K562 (cell line): ENCODE data around the gene CORT. TPM values are rescaled to one million over a fixed set of nuclear protein-coding genes. Genes with fewer than 3 reads are reported as not detected.

Experiments used
- CREB3 ChIP-seq: fragments of 450-650 bp; conservative IDR thresholded peaks from 2 replicates; pipeline ENCODE4 v1.6.1; 2016; ENCODE audit warnings: missing genetic modification characterization, low read depth, mild to moderate bottlenecking, missing compliant biosample characterization, moderate library complexity
- CXXC5 ChIP-seq: fragments of 250-450 bp; sonication (Bioruptor Pico); IDR thresholded peaks from 2 replicates; pipeline ENCODE4 v1.8.0; 2022; ENCODE audit warnings: inconsistent platforms, mild to moderate bottlenecking, moderate library complexity
- DDX20 ChIP-seq: fragments of 450-650 bp; IDR thresholded peaks from 2 replicates; pipeline ENCODE4 v1.6.1; 2016; ENCODE audit warnings: missing genetic modification characterization, low read depth, mild to moderate bottlenecking, missing compliant biosample characterization, moderate library complexity
- EP300 ChIP-seq: IDR thresholded peaks from 2 replicates; pipeline ENCODE4 v1.6.1; 2012; ENCODE audit warnings: low read length, improper control_type of control experiment
- ESRRA ChIP-seq: fragments of 450-650 bp; IDR thresholded peaks from 2 replicates; pipeline ENCODE4 v1.6.1; 2014; ENCODE audit warnings: low read depth, mild to moderate bottlenecking, moderate library complexity, borderline replicate concordance
- HINFP ChIP-seq: fragments of 450-650 bp; conservative IDR thresholded peaks from 2 replicates; pipeline ENCODE4 v1.6.1; 2016; ENCODE audit warnings: missing genetic modification characterization, low read depth, mild to moderate bottlenecking, control low read depth, missing compliant biosample characterization
- HMBOX1 ChIP-seq: sonication (generic); IDR thresholded peaks from 2 replicates; pipeline ENCODE4 v1.6.1; 2016
- HNRNPL ChIP-seq: fragments of 200-400 bp; formaldehyde crosslinking; IDR thresholded peaks from 2 replicates; pipeline ENCODE4 v1.6.1; 2017; ENCODE audit warnings: low read depth, mild to moderate bottlenecking, low read length
- MNT ChIP-seq, 2 experiments: fragments of 450-650 bp; conservative IDR thresholded peaks; 2 replicates each; pipeline ENCODE4 v1.6.1; 2017; ENCODE audit warnings: mild to moderate bottlenecking in 2 of 2, moderate library complexity in 2 of 2
- RBFOX2 ChIP-seq: fragments of 200-400 bp; formaldehyde crosslinking; IDR thresholded peaks from 2 replicates; pipeline ENCODE4 v1.6.1; 2017; ENCODE audit warnings: low read depth, mild to moderate bottlenecking, low read length, moderate library complexity
- RNF2 ChIP-seq: sonication (generic); IDR thresholded peaks from 2 replicates; pipeline ENCODE4 v1.6.1; 2016
- ZEB2 ChIP-seq: fragments of 450-650 bp; IDR thresholded peaks from 2 replicates; pipeline ENCODE4 v1.6.1; 2016
- ZNF146 ChIP-seq: IDR thresholded peaks from one replicate; pipeline ENCODE4 v1.6.1; 2018; ENCODE audit warnings: missing compliant biosample characterization; ENCODE audit not compliant: unreplicated experiment
- ZNF212 ChIP-seq: fragments of 450-650 bp; formaldehyde crosslinking; IDR thresholded peaks from 2 replicates; pipeline ENCODE4 v1.4.0; 2020; ENCODE audit warnings: mild to moderate bottlenecking
- ZNF280A ChIP-seq: fragments of 450-650 bp; IDR thresholded peaks from 2 replicates; pipeline ENCODE4 v1.6.1; 2018; ENCODE audit warnings: mild to moderate bottlenecking, low read depth; ENCODE audit not compliant: partially characterized antibody
- ZNF740 ChIP-seq, 3 experiments: fragments of 200-800 bp in 1 of 3; sonication (Bioruptor generic) in 1 of 3; sonication (generic) in 1 of 3; formaldehyde crosslinking in 1 of 3; IDR thresholded peaks; 2 replicates each; pipeline versions ENCODE4 v1.6.1 to v1.8.0; 2016 to 2022; ENCODE audit warnings: mild to moderate bottlenecking in 2 of 3, missing compliant biosample characterization in 2 of 3, missing genetic modification characterization in 2 of 3, missing genetic modification reagents in 1 of 3
- ZSCAN29 ChIP-seq: fragments of 450-650 bp; IDR thresholded peaks from 2 replicates; pipeline ENCODE4 v1.6.1; 2017
- polyA plus RNA-seq, 8 experiments: library from polyadenylated mRNA; depleted of rRNA in 4 of 8; stranded (reverse) in 5 of 8; unstranded in 3 of 8; fragments of >200 nt; fragmentation: Nextera tagmentation in 2 of 8; fragmentation: Illumina TruSeq in 1 of 8; extraction: Ambion mirVana in 2 of 8; extraction: Trizol in 1 of 8; gene quantifications; 2 replicates each; pipeline versions ENCODE4 v1.2.1 to v1.2.3, GENCODE V29; 2011 to 2014; ENCODE audit warnings: inconsistent platforms in 1 of 8, missing spikeins in 1 of 8
- total RNA-seq, 7 experiments: library from RNA; depleted of rRNA in 6 of 7; stranded (reverse); fragments of >200 nt in 6 of 7; fragmentation: Illumina TruSeq in 2 of 7; extraction: Trizol in 2 of 7; gene quantifications; 2 replicates each; pipeline versions ENCODE4 v1.2.1 to v1.2.3, GENCODE V29; 2011 to 2021; ENCODE audit warnings: low replicate concordance in 1 of 7

The CORT gene
- total and polyA plus RNA-seq, 9 of the 15 experiments (the other 6 are each of a cell fraction or from before 2014, with no cell fraction given), result 0.08 to 0.54 (median 0.13) TPM; not detected in 5

- peak; percentile 86 to 97 for TF ChIP-seq MNT (conservative IDR thresholded peaks at IDR 0.05)
- 0 out of 2 replicates have a peak, but pooled peaks have one; percentile 69 for TF ChIP-seq ZNF212 (CRISPR knock-in tag)
- TF ChIP-seq HMBOX1, result no peak
- no peak for TF ChIP-seq ZNF740 (CRISPR knock-in tag; IDR thresholded peaks at IDR 0.05)
- no peak for TF ChIP-seq ZNF740 (tag; IDR thresholded peaks at IDR 0.05)
- peak; percentile 91 for TF ChIP-seq RNF2
- TF ChIP-seq ZEB2, result no peak
- no peak for TF ChIP-seq ZNF146
- peak; percentile 66; the same call in 1 of the 2 replicates for TF ChIP-seq ZSCAN29
- no peak for TF ChIP-seq HINFP
- peak; percentile 99 for TF ChIP-seq CXXC5 (CRISPR knock-in tag)
- no peak for TF ChIP-seq DDX20
- TF ChIP-seq CREB3 (tag), result no peak
- no peak for TF ChIP-seq HNRNPL
- TF ChIP-seq EP300, result peak; percentile 41; the same call in 1 of the 2 replicates
- TF ChIP-seq ESRRA, result peak; percentile 81
- peak; percentile 88 for TF ChIP-seq RBFOX2
- no peak for TF ChIP-seq ZNF280A
Measured at GRCh38 chr1:10430216-10431069, 19.4 kb upstream of the CORT start, which contains the start of gene CENPS (continued).
